Stimulated activated CD8-positive, alpha-beta memory T cell treated with anti-CD3 and anti-CD28 coated beads, Interleukin-12 subunit alpha, Interleukin-12 subunit beta, amount 100 ng/mL, for 24 hours (primary cell): Measurements from ENCODE around the gene ADAMTS18.
"Not testable (repeated sequence)": the region's sequence is repeated elsewhere in the genome, so short reads cannot be mapped to it uniquely, and the experiment has no call there.

Experiments used
- DNase-seq: peaks from one replicate; pipeline ENCODE4 v3.0.0-alpha.2; 2020; ENCODE audit errors: extremely low read depth

The ADAMTS18 gene

GRCh38 chr16:77434530-77435271 lies at the start of gene ADAMTS18:
TSS of gene ADAMTS18 (minus strand) at chr16:77435034. CDS start at chr16:77434695, 339 bp downstream.
- no peak for DNase-seq

GRCh38 chr16:77480681-77481315 lies 46.0 kb upstream of the ADAMTS18 start:
- DNase-seq: no peak

GRCh38 chr16:77472262-77472661 lies 37.4 kb upstream of the ADAMTS18 start:
- DNase-seq: no peak

- DNase-seq: no peak
These were observed 36.0 kb upstream of the ADAMTS18 start for GRCh38 chr16:77470851-77471250.

- no peak for DNase-seq
These were observed 34.8 kb upstream of the ADAMTS18 start for GRCh38 chr16:77469634-77470033.

- no peak for DNase-seq
These were observed 34.0 kb upstream of the ADAMTS18 start for GRCh38 chr16:77468831-77469230.

GRCh38 chr16:77467821-77468335 lies 33.0 kb upstream of the ADAMTS18 start:
- DNase-seq: no peak

- DNase-seq: not testable (repeated sequence)
These were observed 28.8 kb upstream of the ADAMTS18 start for GRCh38 chr16:77463659-77464058.

GRCh38 chr16:77462894-77463293 lies 28.1 kb upstream of the ADAMTS18 start:
- DNase-seq: no peak

- DNase-seq: no peak
These were observed 24.9 kb upstream of the ADAMTS18 start for GRCh38 chr16:77459534-77460254.

GRCh38 chr16:77457046-77457445 lies 22.2 kb upstream of the ADAMTS18 start:
- DNase-seq: no peak

GRCh38 chr16:77452243-77452642 lies 17.4 kb upstream of the ADAMTS18 start:
- DNase-seq: no peak

- DNase-seq: no peak
These were observed 16.1 kb upstream of the ADAMTS18 start for GRCh38 chr16:77450790-77451487.

- DNase-seq: no peak
These were observed 14.4 kb upstream of the ADAMTS18 start for GRCh38 chr16:77449208-77449607.

- no peak for DNase-seq
These were observed 10.5 kb upstream of the ADAMTS18 start for GRCh38 chr16:77445324-77445723.

GRCh38 chr16:77444147-77444460 lies 9.3 kb upstream of the ADAMTS18 start:
- DNase-seq: no peak

GRCh38 chr16:77443357-77444146 lies 8.7 kb upstream of the ADAMTS18 start:
- DNase-seq: no peak

GRCh38 chr16:77442078-77442477 lies 7.2 kb upstream of the ADAMTS18 start:
- DNase-seq: no peak

- no peak for DNase-seq
These were observed 4.3 kb upstream of the ADAMTS18 start for GRCh38 chr16:77439106-77439505.

GRCh38 chr16:77437859-77438258 lies 3.0 kb upstream of the ADAMTS18 start:
- DNase-seq: no peak

- DNase-seq: no peak
These were observed 512 bp upstream of the ADAMTS18 start for GRCh38 chr16:77435272-77435820.
